HG03108 (cell line): Measurements from ENCODE around the gene BCL11B.
"Not testable (repeated sequence)": the region's sequence is repeated elsewhere in the genome, so short reads cannot be mapped to it uniquely, and the experiment has no call there.

ENCODE experiments used
- ATAC-seq: cut with Tn5 transposase; IDR thresholded peaks from one replicate; pipeline ENCODE4 v1.9.1; 2021; ENCODE audit warnings: moderate library complexity; ENCODE audit not compliant: unreplicated experiment

The BCL11B gene

DNA sequence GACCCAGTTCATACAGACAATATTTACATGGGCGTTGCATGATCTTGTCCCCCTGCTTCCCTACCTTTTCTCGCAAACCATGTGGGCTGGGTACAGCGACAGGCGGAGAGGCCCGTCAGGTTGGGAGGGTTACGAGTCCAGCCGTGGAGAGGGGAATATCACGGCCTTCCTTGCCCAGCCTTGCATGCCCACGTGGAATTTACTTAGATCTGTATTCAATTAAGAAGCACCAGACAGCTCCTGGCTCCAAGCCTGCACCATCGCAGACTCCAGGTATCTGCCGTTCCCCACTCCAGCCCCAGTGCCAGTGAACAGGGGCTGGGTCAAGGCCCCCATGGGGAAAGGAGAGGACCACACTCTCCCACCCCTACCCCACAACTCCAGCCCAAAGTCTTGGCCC lies 29.8 kb downstream of the BCL11B start:
- ATAC-seq, result no peak

DNA sequence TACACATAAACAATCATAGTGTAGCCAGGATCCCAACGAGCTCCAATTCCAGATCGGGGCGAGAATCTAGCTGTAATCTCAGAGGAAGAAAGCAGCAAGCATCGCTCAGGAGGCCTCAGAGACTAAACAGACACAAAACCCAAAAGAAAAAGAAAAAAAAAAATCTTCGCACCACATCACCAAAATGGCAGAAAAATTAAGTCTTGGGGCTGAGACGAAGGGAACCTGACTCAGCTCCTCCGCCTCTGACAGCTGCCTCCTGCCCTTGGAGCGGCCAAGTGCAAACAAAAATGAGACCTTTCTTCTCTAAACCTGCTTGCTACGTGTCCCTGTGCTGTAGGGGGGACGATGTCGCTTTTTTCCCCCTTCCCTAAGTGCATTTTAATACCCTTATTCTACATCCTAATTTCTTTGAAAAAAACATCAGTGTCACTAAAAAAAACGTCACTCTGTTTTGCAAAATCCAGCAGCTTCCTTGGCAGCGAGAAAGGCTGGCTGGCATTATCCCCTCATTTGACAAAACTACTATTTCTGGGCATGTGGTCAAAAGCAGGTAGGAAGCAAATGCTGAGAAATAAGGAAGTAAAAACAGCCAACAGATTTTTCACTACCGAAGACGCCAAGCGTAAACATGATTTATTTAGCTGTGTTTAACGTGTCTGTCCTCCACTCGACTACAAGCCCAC lies 30.5 kb downstream of the BCL11B start:
- no peak for ATAC-seq

DNA sequence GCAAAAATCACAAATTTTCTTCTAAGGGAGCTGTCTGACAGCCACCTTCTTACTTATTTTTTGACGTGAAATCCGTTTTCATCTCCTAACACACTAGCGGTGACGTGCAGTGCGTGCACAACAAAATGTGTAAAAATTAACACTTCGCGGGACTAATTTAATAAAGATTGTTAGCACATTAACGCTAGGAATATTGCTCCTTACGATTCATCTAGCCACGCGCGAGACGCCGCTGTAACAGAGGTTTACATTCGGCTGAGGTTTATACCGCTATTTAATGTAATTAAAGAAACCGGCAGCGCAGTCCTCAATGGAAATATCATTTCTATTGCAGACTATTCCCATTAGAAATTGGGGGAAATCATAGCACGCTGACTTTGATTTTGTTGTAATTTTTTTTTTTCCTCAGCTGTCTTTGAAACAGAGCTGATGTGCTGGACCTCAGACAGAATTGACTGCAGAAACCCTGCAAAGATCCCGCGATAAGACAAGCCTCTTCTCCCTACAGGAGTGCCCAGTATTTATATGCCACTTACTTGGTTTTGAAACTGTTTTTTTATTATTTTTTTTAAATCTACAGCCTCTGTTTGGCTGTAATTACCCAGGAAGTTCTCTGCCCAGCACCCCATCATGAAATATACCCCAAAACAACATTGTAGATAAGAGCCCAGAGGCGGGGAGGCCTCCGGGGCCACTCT lies 31.2 kb downstream of the BCL11B start:
- ATAC-seq, result no peak

GRCh38 chr14:99239661-99240092 lies 32.3 kb downstream of the BCL11B start:
- ATAC-seq, result no peak

DNA sequence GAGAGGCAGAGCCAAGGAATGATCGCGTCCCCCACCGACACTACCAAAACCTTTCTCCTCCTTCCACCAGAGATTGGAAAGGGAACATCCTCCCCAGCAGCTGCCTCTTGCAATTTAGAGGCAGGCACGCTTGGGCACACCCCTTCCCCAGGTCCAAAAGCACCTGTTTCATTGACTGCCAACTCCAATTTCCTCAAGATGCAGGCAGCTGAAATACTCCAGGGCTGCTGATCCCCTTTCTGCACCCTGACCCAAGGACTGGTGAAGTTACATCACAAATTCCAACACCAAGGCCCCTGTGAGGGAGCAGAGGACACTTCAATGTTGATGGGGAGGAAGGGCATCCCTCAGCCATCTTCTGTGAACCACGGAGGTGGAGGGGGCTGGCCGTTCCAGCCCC lies 33.8 kb downstream of the BCL11B start:
- no peak for ATAC-seq

- ATAC-seq, result no peak
These were observed 34.7 kb downstream of the BCL11B start for GRCh38 chr14:99237288-99237687.

DNA sequence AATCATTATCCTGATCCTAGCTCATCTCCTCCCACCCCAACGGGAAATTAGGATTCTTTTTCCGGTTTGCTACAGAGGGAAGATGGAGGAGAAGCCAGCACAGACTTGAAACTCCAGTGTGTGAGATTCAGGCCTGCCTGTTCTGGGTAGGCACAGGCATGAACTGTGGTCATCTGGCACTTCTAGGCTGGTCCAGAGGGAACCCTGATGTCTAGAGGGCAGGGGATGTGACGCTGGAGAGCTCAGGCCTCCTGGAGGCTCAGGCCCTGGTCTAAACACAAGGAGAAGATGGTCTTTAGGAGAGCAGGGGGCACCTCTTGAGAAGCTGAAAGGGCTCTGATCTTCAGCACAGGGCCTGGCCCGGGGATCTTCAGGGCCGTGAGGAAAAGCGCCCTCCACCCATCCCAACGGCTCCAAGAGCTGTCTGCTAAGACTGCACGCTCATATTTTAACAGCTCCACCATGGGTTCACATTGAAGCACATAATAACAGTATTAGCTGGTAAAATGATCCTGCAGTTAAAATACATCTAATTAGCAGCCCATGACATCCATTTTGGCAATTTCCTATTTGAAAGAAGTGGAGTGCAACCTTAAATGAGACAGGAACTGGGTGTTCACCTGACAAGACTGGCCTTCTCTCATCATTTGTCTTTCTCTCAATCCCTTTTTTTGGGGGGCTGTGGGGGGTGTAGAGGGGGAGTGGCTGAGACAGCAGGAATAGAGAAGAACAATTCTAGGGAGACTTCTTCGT lies 35.4 kb downstream of the BCL11B start:
- no peak for ATAC-seq

GRCh38 chr14:99235582-99236320 lies 36.2 kb downstream of the BCL11B start:
- ATAC-seq, result no peak

- ATAC-seq, result no peak
These were observed 36.9 kb downstream of the BCL11B start for GRCh38 chr14:99234961-99235571.

DNA sequence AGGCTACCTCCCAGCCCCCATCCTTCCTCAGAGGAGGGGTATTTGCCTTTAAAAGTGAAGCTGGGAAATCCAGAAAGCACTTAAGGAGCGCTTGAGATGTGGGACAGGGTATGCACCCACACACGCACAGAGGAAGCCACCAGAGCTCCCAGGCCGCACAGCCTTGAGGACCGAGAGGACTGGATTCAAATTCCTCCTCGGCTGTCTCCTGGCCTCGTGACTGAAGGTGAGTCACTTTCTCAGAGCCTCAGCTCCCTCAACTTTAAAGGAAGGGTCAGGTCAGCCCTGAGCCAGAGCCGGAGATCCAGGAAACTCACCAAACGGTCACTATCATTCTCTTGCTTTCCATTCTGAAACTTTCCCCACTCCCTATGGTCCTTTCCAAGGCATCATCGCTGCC lies 37.6 kb downstream of the BCL11B start:
- ATAC-seq, result no peak

DNA sequence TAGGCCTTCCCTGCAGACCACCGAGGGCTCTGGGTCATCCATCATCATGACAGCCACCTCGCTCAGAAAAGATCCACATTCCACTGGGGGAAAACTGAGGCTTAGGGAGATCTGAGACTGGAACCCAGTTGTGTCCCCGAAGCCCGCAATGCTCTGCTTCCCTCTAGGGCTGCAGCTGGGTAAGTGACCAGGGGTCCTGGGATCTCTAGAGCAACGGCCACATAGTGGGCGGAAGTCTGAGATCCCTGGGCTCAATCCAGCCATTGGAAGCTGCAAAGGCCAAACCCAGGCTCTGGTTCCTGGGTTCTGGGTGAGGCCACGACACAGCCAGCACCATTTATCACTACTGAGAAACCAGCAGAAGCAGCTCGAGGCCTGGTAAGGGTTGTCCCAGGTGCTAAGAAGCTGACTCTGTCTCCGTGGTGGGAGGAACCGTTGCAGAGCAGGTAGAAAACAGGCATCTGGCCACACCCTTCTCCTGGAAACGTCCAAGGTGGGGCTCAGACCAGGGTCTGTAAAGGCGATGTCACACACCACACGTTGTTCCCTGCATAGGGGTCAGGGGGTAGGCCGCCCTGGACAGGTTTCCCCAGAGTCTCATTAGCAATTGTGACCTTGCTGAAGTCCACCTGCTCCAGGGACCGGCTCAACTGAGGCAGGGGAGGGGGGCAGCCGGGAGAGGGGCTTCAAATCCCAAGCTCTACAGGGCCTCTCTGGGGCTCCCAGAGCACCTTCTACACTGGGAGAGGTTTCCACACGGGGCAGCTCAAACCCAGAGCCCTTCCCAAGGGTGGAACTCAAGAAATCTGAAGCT lies 38.6 kb downstream of the BCL11B start:
- no peak for ATAC-seq

DNA sequence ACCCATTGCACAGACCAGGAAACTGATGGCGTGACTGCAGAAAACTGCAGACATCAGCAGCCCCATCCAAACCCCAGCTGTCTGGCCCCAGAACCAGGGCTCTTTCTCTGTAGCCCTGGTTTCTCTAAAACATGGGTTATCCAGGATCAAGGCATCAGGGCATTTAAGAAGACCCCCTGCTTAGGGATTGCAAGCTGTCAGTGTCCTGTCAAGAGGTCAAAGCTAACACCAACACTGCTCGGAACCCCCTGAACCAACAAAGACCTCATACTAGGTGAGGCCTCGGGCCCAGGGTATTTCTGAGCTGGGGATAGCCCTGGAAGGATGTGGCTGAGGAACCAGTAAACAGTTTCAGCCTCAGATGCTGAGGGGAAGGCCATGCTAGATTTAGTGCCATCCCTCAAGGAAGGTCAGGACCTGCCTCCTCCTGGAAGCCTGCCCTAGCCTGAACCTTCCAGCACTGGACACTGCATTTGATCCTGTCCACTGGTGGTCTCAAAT lies 39.2 kb downstream of the BCL11B start:
- ATAC-seq, result no peak

DNA sequence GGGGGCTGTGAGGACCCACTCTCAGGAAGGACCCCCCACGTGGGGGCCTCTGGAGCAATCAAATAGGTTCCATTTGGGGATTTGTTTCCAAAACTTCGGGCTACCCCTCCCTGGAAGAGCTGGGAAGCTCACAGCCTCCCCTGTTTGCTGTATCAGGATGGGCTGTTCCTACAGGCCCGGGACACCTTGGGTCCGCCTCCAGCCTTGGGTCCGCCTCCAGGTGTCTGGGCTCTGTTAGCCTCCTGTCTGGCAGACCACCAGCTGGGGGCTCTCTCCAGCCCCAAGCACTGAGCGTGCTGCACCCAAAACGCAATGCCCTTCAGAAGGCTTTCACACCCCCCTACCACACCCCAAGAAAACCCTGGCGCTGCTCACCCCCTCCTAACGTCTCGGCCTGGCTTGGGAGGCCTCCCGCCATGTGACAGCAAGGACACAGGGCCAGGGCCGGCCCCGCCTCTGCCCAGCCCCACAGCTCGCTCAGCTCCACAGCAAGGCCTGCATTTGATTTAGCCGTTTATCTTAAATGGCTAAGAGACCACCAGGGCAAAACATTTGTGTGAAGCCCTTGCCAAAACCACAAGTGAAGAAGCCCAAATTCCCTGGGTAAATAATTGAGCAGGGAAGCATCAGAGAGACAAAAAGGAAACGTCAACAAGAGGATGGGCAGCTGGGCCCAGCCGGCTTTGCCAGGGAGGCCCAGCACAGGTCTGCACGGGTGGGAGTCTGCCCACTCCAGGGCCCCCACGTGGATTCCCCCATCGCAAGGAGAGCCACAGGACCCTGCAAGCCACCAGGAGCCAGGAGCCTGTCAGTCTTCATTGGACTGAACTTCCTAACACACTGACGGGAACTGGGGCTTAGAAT lies 39.9 kb downstream of the BCL11B start:
- no peak for ATAC-seq

DNA sequence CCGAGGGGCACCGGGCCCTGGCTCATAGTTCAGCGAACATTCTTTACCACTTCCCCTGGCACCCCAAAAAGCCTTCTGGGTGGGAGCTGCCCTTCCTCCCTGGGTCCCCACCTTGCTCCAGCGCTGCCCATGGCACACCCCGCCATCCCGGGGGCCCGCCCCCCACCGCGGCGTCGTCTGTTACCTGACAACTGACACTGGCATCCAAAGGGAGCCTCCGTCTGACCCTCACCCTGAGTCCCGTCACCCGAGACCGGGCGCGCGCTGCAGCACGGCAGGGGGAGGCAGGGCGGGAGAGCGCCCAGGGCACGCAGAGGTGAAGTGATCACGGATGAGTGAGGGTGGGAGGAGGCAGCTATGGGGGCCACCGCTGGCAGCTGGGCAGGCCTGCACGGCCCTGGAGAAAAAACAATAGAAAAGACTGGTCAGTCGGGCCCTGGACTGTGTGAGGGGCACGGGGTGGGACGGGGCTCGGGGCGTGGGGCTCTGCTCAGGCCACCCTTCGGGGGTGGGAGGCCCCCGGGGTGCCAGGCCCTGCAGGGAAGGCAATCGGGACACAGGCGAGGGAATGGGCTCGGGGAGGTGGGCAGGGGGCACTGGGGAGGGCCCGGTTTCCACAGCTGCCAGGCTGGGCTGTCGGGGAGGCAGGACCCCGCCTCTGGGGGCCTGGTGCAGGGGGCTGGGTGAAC lies 40.7 kb downstream of the BCL11B start:
- no peak for ATAC-seq

DNA sequence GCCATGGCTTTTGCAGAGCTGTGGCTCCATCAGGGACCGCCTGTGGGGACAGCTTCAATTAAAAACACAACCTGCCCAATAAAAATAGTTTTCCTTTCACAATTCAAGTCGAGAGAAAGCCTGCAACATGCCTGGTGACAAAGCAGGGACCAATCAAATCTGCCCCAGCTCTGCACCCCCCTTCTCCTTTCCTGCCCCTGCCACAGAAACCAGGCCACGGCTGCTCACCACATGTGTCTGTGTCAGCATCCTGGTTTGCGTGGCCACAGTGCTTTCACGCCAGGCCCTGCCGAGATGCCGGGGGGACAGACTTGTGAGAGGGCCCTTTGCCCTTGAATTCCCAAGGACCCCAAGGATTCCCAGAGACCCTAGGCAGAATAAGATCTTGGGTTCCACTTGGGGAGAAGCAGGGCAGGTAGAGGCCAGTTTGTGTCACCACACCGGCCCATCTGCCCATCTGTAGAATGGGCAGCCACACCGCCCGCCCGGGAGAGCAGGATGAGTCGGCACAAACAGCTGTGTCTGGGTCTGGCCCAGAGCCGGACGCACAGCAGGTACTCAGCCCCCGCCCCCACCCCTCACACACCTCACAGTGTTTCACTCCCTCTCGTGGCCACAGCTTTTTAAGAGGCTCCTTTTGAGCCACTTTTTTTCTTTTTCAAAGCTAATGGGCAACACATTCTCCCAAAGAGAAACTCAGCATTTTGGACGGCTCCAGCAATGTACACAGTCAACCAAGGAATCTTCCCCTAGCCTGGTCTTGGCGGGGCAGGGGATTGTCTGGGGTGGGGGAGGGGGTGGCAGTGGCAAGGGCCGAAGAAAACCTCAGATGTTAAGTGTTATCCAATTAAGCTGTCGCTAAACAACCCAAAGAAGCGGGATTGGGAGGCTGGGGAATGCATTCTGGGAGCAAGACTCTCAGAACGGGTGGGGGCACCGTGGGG lies 41.5 kb downstream of the BCL11B start:
- no peak for ATAC-seq

DNA sequence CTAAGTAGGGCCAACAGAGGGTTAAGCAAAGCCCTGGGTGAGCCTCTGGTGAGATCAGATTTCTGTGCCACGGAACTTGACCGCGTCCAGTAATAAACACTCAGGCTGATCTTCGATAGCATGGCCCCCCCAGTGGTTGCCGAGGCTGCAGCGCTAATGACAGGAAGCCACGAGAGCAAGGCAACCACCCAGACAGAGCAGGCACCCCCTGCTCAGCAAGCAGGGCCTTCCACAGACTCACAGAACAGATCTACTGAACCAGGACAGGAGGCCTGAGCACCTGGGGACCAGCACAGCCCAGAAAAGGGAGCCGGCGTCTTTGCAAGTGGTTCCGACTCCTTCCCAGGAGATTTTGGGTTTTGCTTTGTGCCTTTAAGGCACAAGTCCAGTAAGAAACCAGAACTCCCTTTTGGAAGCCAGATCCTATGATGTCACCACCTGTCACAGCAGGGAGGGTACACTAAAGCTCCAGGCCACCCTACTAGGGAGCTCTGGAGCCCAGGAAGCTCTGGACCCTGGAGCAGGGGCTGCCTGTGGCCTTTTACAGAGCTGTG lies 42.3 kb downstream of the BCL11B start:
- no peak for ATAC-seq

DNA sequence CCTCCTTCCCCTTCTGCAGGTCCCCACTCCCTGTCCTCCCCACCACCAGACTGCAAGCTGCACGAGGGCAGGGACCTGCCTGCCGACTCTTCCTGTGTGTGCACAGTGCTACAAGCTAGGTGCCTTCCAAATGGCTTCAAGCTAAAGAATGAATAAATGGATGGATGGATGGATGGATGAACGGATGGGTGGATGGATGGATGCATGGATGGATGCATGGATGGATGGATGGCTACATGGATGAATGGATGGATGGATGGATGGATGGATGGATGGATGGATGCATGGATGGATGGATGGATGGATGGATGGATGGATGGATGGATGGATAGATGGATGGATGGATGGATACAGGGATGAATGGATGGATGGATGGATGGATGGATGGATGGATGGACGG lies 43.2 kb downstream of the BCL11B start:
- ATAC-seq, result not testable (repeated sequence)
